DOHH2 (cell line): ENCODE data around the gene PSMA3.

Experiments
- EZH2phosphoT487 ChIP-seq: fragments of 200-600 bp; sonication (generic); IDR thresholded peaks from 2 replicates; pipeline ENCODE4 v1.6.1; 2017; ENCODE audit warnings: borderline replicate concordance, mild to moderate bottlenecking, antibody characterized with exemption, low read length, moderate library complexity, mixed read lengths
- TF ChIP-seq, protein P1 (sequence below): fragments of 200-600 bp; sonication (generic); IDR thresholded peaks from one replicate; pipeline ENCODE4 v1.5.1; 2014; ENCODE audit warnings: antibody characterized with exemption, mild to moderate bottlenecking, low read depth, low read length; ENCODE audit not compliant: poor library complexity, severe bottlenecking

DNA sequence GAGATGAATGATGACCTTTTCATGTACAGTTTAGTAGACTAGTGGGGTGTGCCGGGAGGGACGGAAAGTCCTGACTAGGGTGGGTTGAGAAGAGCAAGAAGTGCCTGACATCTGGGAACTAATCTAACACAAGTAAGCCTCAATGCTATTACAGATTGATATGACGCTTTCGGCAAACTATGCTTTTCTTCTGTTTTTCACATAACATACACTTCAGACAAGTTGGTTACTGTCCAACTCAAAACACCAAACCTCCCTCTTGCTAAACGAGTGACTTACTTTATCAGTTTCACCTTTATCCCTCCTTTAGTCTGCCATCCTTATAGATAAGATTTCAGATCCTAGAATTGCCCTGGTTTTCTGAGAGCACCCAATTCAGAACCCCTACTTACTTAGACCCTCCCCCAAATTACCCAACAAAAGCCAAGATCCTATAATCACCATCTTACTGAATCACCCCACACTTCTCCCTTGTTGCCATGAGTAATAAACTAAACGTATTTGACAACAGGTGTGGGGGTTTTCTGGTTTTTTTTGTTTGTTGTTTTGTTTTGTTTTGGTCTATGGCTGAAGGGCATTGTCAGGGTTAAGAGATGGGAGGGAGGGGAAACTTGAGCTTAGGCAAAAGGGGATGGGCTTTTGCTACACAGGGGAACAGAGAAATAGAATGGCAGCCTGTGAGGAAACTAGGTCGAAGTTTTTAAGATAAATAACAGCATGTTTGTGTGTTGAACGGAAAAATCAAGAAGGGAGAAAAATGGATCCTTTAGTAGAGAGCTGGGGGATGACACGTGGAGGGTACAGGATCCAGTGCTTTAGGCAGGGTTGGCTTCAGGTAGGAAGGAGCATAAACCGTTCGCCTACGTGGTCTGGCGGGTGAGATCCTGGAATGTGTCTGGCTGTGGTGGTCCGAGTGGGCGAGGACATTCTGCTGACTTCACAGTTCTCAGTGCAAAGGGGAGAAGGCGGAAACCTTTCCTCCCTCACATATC, 6.1 kb upstream of the PSMA3 start:
- TF ChIP-seq, protein P1, sequence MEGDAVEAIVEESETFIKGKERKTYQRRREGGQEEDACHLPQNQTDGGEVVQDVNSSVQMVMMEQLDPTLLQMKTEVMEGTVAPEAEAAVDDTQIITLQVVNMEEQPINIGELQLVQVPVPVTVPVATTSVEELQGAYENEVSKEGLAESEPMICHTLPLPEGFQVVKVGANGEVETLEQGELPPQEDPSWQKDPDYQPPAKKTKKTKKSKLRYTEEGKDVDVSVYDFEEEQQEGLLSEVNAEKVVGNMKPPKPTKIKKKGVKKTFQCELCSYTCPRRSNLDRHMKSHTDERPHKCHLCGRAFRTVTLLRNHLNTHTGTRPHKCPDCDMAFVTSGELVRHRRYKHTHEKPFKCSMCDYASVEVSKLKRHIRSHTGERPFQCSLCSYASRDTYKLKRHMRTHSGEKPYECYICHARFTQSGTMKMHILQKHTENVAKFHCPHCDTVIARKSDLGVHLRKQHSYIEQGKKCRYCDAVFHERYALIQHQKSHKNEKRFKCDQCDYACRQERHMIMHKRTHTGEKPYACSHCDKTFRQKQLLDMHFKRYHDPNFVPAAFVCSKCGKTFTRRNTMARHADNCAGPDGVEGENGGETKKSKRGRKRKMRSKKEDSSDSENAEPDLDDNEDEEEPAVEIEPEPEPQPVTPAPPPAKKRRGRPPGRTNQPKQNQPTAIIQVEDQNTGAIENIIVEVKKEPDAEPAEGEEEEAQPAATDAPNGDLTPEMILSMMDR = no peak
- TF ChIP-seq EZH2phosphoT487 = no peak
